NCI-H1436 (cell line): Measurements from ENCODE around the gene CHD9.
A peak's percentile ranks its signal among the peaks of the same experiment; 100 is the strongest.
"Not testable (repeated sequence)": the region's sequence is repeated elsewhere in the genome, so short reads cannot be mapped to it uniquely, and the experiment has no call there.

ENCODE experiments used
- DNase-seq: peaks from one replicate; lab custom pipeline; 2025; lab: John Stamatoyannopoulos, UW

Gene CHD9

GRCh38 chr16:53266156-53266555, 211.4 kb downstream of the CHD9 start:
- no peak for DNase-seq

- not testable (repeated sequence) for DNase-seq
Measured at GRCh38 chr16:53278498-53278897, 223.7 kb downstream of the CHD9 start.

GRCh38 chr16:53281280-53281679, 226.5 kb downstream of the CHD9 start:
- no peak for DNase-seq

- no peak for DNase-seq
Measured at GRCh38 chr16:53281859-53282258, 227.1 kb downstream of the CHD9 start.

DNA sequence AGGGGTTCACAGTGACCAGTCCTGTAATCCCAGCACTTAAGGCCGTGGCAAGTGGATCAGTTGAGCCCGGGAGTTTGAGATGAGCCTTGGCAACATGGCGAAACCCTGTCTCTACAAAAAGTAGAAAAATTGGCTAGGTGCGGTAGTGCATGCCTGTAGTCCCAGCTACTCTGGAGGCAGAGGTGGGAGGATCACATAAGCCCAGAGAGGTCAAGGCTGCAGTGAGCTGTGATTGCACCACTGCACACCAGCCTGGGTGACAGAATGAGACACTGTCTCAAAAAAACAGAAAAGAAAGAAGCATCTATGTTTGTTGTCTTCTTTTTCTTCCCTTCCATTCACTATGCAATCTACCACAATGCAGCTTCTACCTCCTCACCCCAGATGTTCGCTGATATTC, 227.5 kb downstream of the CHD9 start:
- DNase-seq, result no peak

- DNase-seq, result peak; percentile 41
Measured at GRCh38 chr16:53282975-53283946, 228.5 kb downstream of the CHD9 start.

- DNase-seq, result no peak
Measured at GRCh38 chr16:53285236-53285635, 230.4 kb downstream of the CHD9 start.

GRCh38 chr16:53290520-53290919, 235.7 kb downstream of the CHD9 start:
- DNase-seq, result no peak

DNA sequence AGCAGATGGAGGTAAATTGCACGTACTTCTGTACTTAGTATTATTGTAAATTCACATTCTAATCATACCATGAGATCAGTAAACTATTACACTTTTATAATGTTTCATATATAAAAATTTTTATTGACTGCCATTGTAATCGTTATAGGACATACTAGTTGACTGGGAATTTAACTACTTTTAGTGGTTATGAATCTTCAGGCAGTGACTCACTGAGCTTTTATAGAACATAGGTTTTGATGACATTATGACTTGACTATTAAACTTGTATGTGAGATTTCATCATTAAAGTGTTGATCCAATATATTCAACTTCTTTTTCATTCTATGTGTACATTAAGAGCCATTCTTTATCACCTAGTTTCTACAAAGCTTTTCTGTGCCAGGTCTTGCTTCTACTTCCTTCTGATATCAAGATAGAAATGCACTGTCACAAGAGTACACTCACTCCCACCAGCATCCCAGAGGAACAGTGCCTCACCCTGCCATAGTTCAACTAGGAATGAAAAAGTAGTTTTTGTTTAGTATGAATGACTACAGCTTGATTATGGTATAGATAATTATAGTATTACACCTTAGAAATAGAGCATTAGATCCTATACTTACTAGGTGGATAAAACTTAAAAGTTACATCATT, 237.1 kb downstream of the CHD9 start:
- no peak for DNase-seq

GRCh38 chr16:53297477-53297876, 242.7 kb downstream of the CHD9 start:
- no peak for DNase-seq

- no peak for DNase-seq
Measured at GRCh38 chr16:53304334-53304733, 249.5 kb downstream of the CHD9 start.

DNA sequence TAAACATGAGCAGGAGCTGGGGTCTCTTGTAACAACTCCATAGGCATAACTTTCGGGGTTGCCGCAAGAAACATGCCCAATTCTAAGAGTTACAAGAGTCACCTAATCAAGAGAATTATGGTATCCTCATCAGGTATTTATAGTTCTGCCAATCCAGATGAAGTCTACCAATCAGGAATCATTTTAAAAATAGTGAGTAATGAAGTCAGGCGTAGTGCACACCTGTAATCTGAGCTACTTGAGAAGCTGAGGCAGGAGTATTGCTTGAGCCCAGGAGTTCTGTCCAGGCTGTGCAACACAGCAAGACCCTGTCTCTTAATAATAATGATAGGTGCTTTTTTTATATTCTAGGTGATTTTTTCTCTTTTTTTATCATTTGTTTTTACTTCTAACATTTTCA, 251.0 kb downstream of the CHD9 start:
- DNase-seq, result no peak

DNA sequence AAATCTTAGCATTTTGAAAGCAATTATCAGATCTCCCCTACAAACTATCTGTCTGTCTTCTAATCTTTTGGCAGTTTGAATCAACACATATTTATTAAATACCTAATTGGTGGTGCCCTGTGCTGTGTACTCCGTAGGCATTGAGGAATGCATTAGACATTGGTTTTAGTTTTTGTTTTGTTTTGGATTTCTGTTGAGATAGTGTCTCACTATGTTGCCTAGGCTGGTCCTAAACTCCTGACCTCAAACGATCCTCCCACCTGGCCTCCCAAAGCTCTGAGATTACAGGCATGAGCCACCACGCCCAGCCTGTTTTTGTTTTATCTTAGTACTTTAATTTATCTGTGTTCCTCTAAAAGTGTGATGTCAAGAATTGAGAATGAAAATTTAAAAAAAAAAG, 254.7 kb downstream of the CHD9 start:
- no peak for DNase-seq

- no peak for DNase-seq
Measured at GRCh38 chr16:53320992-53321391, 266.2 kb downstream of the CHD9 start.

DNA sequence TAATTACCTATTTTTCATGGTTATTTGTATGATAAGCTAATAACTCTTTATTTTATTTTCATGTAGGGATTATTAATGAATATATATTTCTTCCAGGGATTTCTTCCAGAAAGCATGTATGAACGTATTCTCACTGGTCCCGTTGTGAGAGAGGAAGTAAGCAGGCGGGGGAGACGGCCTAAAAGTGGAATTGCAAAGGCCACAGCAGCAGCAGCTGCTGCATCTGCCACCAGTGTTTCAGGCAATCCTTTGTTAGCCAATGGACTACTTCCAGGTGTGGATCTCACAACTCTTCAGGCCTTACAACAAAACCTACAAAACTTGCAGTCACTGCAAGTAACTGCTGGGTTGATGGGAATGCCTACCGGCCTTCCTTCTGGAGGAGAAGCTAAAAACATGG, 269.1 kb downstream of the CHD9 start:
- DNase-seq, result no peak

DNA sequence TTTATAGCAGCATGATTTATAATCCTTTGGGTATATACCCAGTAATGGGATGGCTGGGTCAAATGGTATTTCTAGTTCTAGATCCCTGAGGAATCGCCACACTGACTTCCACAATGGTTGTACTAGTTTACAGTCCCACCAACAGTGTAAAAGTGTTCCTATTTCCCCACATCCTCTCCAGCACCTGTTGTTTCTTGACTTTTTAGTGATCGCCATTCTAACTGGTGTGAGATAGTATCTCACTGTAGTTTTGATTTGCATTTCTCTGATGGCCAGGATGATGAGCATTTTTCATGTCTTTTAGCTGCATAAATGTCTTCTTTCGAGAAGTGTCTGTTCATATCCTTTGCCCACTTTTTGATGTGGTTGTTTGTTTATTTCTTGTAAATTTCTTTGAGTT, 276.2 kb downstream of the CHD9 start:
- not testable (repeated sequence) for DNase-seq

- DNase-seq, result no peak
Measured at GRCh38 chr16:53334581-53334980, 279.8 kb downstream of the CHD9 start.

DNA sequence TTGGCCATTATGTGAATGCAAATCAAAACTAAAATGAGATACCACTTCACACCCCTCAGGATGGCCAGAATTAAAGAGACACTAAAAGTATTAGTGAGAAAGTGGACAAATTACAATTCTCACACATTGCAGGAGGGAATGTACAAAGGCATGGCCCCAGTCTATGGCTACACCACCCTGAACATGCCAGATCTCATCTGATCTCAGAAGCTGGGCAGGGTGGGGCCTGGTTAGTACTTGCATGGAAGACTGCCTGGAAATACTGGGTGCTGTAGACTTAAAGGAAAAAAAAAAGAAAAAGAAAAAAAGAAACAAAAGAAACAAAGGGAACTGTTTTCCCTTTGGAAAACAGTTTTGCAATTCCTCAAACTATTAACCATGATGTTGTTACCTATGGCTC, 282.5 kb downstream of the CHD9 start:
- no peak for DNase-seq

GRCh38 chr16:53341792-53342191, 287.0 kb downstream of the CHD9 start:
- DNase-seq, result no peak

DNA sequence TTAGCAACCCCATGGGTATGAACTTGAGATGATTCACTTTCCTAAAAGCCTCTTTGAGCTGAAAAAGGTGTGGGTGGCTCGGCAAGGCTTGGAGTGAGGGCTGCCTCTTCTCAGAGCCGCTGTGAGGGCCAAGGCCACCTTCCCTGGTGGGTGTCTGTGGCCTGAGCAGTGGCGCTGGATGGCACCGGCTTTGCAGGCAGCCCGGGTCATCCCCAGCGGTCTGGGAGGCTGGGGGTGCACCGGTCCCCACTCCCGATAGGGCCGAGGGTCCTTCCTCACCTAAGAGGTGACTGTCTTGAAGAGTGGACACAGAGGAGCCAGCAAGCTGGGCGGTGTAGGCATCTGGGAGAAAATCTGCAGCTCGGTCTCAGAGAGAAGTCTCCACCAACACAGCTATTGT, 300.3 kb downstream of the CHD9 start:
- DNase-seq, result no peak

DNA sequence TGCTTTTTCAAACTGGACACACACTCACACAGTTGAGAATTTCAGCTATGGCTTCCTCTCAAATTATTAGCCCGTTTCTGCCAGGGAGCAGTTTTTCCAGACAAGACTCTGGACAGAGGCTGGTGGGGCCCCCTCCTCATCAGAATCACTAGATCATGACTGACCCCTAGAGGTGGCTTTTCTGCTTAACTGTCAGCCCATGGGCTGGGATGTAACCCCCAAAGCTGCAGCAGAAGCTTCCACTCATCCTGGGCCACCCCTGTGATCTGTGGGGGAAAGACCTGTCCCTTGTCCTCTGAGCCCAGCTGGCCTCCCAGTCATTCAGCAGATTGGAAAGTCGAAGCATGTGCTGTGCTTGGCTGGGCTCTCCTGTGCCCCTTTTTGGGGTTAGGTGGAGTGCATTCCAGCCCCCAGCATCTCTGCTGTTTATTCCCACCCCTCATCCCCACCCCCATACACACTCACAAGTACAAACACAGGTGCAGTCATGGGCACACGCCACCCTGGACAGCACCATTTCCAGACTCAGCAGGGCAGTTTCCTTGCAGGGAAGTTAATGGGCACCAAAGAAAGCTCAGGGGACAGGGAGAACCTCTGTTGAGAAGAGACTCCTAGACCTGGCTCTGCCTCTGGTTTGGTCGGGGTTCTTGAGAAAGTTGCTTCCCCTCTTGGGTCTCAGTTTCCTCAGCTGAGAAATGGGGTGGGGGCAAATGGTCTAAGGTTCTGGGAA, 301.9 kb downstream of the CHD9 start:
- DNase-seq, result no peak

GRCh38 chr16:53357208-53357586, 302.4 kb downstream of the CHD9 start:
- DNase-seq, result no peak

GRCh38 chr16:53357955-53358354, 303.2 kb downstream of the CHD9 start:
- DNase-seq, result no peak
